Activated naive CD8-positive, alpha-beta T cell treated with anti-CD3 and anti-CD28 coated beads, Interleukin-2, amount 50 U/mL, for 16 hours (primary cell): ENCODE data around the gene PSMC4.
"Not testable (repeated sequence)": the region's sequence is repeated elsewhere in the genome, so short reads cannot be mapped to it uniquely, and the experiment has no call there.

Experiments used
- DNase-seq: peaks from one replicate; pipeline ENCODE4 v3.0.0-alpha.2; 2020; ENCODE audit warnings: low read depth, low spot score

The PSMC4 gene

DNA sequence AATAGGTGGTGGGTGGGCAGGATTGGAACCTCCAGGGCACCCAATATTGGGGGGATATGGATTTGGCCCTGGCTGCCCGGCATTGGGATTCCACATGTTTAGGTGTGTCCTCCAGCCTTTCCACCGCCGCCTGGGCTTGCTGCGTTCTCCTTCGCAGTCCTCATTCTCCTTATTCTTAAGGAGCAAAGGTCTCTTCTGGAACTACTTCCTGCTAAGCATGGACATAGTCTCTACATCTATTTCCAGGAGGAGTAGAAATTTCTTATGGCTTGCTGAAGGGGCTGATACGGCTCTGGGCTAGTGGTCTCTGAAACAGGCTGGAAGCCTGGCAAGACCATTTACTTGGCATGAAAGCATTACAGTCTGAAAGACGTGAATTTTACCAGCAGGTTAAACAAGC, 27.4 kb upstream of the PSMC4 start:
- DNase-seq = no peak

DNA sequence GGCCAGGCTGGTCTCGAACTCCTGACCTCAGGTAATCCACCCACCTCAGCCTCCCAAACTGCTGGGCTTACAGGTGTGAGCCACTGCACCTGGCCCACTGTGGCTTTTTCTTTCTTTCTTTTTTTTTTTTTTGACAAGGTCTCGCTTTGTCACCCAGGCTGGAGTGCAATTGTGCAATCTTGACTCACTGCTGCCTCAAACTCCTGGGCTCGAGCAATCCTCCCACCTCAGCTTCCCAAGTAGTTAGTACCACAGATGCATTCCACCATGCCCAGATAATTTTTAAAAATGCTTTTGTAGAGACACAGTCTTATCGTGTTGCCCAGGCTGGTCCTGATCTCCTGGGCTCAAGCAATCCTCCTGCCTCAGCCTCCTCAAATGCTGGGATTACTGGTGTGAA, 24.4 kb upstream of the PSMC4 start:
- DNase-seq = no peak

DNA sequence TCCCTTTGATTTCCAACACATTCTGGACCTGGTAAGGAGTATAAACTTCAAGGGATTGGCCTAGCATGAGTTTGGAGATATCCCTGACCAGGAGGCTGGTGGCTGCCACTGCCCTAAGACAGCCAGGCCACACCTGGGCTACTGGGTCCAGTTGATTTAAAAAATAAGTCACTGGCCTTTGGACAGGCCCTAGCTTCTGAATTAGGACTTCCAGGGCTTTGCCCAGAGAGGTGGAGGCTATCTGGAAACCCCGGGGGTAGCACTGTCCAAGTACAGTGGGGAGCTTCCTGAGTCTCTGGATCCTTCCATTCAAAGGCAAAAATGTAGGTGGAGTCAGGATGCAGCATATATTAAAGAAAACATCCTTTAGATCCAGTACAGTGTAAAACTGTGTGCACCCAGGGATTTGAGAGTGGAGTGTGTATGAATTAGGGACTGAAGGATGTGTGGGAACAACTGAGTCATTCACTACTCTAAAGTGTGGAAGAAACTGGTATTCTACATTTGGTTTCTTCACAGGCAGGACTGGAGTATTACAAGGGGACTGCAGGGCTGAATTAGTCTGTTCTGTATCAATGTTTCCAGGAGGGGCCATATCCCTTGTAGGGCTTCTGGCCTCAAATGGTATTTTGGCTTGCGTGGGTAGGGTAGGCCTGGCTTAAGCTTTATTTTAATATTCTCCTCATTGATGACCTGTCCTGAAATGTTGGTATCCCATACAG, 21.8 kb upstream of the PSMC4 start:
- no peak for DNase-seq

DNA sequence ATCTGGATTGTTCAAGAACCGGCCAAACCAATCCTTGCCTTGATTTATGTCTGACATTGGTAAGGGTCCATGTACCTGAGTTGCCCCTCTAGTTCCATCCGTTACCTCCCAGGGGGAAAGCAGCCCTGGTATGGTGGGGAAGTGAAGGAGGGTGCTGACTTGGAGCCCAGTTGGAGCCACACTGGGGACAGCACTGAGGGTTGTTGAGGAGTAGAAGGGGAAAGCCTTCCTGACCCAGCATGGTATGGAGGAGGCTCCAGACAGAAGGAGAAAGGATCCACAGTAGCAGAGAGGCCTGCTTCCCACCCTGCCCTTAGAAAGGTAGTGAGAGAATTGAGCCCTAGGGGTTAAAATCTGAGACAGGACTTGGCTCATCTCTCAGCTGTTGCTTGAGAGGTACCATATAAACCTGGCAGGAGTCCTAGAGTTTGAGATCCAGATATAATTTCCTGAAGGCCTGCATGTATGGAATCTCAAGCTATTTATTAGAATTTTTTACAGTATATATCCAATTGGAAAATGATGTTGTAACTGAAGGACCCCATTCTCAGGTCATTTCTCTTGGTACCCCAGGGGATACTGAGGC, 19.8 kb upstream of the PSMC4 start:
- DNase-seq = no peak

DNA sequence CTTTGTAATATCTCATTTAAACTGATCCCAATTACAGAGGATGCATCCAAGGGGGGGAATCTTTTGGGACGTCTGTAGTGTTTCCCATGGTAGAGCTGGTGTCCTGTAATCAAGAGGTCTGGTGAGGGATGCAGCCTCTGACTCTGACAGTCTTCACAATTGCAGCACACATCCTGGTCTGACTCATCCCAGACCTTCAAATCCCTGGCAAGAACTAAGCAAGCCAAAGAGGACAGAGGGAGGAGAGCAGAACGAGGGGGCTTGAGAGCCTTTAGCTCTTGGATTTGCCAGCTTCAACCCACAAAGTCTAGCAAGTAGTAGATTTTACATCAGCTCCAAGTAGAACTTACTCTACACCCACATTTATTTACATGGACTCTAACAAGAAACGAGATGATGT, 19.3 kb upstream of the PSMC4 start:
- no peak for DNase-seq

DNA sequence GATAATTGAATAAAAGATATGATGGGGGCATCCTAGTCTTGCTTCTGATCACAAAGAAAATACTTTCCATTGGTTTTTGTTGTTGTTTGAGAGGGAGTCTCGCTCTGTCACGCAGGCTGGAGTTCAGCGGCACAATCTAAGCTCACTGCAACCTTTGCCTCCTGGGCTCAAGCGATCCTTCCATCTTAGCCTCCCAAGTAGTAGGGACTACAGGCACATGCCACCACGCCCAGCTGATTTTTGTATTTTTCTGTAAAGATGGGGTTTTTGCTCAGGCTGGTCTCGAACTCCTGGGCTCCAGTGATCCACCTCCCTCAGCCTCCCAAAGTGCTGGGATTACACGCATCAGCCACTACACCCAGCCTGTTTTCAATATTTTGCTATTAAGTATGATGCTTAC, 17.1 kb upstream of the PSMC4 start:
- no peak for DNase-seq

DNA sequence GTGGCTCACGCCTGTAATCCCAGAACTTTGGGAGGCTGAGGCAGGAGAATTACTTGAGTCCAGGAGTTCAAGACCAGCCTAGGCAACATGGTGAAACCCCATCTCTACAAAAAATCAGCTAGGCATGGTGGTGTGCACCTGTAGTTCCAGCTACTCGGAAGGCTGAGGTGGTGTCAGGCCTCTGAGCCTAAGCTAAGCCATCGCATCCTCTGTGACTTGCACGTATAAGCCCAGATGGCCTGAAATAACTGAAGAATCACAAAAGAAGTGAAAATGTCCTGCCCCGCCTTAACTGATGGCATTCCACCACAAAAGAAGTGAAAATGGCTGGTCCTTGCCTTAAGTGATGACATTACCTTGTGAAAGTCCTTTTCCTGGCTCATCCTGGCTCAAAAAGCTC, 13.1 kb upstream of the PSMC4 start:
- not testable (repeated sequence) for DNase-seq

DNA sequence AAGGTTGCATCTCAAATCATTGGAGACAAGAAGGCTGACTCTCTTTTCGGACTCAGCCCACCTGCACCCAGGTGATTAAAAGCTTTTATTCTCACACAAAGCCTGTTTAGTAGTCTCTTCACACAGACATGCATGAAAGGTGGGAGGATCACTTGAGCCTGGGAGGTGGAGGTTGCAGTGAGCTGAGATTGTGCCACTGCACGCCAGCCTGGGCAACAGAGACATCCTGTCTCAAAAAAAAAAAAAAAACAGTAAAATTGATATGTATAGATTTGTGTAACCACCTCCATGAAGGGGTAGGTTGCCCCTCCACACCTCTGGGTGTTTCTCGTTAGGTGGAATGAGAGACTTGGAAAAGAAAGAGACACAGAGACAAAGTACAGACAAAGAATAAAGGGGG, 12.0 kb upstream of the PSMC4 start:
- not testable (repeated sequence) for DNase-seq

DNA sequence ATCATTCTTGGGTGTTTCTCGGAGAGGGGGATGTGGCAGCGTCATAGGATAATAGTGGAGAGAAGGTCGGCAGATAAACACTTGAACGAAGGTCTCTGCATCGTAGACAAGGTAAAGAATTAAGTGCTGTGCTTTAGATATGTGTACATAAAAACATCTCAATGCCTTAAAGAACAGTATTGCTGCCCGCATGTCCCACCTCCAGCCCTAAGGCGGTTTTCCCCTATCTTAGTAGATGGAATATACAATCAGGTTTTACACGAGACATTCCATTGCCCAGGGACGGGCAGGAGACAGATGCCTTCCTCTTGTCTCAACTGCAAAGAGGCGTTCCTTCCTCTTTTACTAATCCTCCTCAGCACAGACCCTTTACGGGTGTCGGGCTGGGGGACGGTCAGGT, 11.6 kb upstream of the PSMC4 start:
- DNase-seq = not testable (repeated sequence)

DNA sequence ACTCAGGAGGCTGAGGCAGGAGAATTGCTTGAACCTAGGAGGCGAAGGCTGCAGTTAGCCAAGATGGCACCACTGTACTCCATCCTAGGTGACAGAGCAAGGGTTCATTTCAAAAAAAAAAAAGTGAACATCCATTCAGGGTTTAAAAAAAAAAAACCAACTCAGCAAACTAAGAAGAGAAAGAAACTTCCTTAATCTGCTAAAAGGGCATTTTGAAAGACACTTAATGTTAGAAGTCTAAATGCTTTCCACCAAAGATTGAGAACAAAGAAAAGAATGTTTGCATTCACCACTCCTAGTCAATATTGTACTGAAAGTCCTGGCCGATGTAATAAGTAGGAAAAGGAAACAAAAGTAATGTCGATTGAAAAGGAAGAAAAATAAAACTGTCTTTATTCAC, 7.1 kb upstream of the PSMC4 start:
- DNase-seq = no peak

DNA sequence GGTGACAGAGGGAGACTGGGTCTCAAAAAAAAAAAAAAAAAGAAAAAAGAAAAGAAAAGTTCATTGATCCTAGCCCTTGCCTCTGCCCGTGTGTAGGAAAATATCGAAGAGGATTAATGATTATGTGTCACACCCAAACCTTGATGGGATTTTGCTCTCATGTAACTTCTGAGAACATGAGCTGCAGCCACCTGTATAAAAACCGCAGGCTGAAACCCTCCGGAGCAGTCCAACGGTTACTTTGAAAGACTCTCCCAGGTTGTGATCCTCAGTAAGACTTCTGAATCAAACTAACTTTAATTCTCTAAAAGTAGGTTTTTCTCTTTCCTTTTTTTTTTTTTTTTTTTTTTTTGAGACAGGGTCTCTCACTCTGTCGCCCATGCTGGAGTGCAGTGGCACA, 4.3 kb upstream of the PSMC4 start:
- DNase-seq = no peak

DNA sequence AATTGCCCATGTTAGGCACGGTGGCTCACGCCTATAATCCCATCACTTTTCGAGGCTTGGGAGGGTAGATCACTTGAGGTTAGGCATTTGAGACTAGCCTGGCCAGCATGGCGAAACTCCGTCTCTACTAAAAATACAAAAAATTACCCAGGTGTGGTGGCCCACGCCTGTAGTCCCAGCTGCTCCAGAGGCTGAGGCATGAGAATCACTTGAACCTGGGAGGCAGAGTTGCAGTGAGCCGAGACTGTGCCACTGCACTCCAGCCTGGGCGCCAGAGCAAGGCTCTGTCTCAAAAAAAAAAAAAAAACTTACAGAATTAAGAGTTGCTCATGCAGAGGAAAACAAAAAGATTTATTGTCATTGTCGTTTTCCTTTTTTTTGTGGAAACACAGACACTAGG, 3.4 kb upstream of the PSMC4 start:
- DNase-seq = no peak

DNA sequence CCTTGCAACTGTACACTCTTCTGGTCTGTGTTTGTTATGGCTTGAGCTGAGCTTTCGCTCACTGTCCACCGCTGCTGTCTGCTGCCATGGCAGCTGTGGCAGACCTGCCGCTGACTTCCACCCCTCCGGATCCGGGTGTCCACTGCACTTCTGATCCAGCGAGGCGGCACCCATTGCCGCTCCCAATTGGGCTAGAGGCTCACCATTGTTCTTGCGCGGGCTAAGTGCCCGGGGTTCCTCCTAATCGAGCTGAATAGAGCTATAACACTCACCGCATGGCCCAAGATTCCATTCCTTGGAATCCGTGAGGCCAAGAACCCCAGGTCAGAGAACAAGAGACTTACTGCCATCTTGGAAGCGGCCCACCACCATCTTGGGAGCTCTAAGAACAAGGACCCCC, 2.2 kb upstream of the PSMC4 start:
- no peak for DNase-seq

DNA sequence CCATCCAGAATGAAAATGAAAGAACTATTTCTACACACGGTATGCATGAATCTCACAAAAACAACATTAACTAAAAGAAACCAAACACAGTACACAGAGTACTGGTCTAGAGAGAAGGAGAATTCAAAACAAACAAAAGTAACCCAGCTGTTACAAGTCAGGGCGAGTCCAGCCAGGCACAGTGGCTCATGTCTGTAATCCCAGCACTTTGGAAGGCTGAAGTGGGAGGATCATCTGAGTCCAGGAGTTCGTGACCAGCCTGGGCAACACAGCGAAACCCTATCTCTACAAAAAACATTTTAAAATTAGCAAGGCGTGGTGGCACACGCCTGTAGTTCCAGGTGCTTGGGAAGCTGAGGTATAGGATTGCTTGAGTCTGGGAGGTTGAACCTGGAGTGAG, 1.7 kb upstream of the PSMC4 start:
- DNase-seq = no peak

DNA sequence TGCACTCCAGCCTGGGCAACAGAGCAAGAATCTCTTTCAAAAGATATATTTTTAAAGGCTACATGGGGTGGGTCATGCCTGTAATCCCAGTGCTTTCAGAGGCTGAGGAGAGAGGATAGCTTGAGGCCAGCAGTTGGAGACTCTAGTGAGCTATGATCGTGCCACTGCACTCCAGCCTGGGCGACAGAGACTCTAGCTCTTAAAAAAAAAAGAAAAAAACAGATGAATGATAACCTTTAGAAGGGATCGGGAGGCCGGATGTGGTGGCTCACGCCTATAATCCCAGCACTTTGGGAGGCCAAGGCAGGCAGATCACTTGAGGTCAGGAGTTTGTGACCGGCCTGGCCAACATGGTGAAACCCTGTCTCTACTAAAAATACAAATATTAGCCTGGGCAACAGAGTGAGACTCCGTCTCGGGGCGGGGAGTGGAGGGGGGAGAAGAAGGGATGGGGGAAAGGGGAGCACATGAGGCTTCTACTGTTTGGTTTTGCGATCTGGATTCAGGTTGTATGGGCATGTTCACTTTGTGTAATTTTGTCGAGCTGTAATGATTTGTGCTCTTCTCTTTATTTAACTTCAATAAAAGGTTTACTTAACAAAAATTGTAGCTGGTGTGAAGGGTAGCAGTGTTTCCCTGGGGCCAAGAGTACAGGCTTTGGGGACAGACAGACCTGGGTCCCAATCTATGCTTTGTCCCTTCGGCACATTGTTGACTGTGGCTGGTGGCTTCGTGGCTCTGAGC, 1.1 kb upstream of the PSMC4 start:
- DNase-seq = no peak

DNA sequence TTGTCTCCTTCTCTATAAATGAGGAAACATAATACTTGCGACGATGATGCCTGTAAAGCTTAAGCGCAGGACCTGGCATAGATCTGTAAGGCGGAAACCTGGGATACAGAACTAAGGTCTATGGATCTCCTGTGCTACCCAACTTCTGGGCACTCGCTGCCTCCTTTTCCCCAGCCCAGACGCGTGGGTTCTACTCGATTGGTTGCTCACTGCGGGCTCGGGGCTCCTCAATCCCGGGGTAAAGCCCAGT, 615 bp upstream of the PSMC4 start:
- DNase-seq = no peak

DNA sequence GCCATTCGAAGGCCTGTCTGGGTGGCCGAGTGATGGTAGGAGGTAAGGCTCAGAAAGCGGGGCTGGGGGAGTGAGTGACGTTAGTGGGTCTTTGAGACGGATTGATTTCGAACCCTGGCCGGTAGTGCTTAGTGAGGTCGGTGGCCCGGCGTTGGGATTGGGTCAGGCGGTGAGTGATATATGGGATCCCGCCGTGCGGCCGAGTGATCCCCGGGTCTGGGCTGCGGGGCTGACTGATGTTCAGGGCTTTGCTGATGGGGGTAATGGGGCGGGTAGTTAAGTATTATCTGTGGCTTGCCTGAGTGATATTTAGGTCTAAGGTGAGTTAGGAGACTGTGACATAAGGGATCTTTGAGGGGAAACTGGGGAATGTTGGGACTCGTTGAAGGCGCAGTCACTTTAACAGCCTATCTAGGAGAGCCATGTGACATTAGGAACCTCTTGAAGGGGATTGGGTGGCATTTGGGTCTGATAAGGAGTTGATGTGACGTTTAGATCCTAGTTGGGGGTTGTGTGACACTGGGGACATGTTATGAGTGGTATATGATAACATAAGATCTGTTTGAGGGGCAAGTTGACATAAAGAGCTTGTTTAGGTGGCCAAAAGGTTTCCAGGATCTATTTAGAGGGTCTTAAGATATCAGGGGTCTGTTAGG, 543 bp downstream of the PSMC4 start:
- DNase-seq = no peak

DNA sequence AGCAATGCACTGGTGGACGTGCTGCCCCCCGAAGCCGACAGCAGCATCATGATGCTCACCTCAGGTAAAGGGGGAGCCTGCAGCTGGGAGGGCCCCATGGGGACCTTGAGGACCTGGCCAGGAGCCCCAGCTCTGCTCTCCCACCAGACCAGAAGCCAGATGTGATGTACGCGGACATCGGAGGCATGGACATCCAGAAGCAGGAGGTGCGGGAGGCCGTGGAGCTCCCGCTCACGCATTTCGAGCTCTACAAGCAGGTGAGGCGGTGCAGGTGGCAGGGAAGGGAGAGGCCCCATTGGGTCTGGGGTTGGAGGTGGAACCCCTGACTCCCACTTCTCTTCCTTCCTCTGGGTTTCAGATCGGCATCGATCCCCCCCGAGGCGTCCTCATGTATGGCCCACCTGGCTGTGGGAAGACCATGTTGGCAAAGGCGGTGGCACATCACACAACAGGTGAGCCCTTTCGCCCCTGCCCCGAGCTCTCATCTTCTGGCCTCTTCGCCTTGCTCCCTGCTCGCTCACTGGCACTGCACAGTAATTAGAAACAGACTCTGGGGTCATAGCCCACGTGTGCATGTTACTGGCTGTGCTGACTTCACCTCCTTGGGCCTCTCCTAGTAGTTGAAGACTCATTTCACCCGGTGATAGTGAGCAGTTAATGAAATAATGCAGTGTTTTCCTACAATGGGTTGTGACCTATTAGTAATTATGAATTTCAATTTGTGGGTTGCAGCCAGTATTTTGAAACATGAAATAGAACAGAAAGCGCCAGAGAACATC, 3.6 kb downstream of the PSMC4 start:
- no peak for DNase-seq

DNA sequence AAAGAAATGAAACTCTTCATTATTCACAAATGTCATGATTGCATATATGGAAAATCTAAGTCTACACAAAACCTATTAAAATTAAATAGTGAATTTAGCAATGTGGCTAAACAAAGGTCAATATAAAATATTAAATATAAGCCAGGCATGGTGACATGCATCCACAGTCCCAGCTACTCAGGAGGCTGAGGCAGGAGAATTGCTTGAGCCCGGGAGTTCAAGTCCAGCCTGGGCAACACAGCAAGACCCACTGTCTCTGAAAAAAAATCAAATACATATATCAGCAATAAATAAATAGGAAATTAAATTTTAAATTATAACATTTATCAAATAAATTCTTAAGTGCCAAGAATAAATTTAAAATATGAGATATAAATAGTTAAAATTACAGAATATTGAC, 11.9 kb downstream of the PSMC4 start:
- no peak for DNase-seq

DNA sequence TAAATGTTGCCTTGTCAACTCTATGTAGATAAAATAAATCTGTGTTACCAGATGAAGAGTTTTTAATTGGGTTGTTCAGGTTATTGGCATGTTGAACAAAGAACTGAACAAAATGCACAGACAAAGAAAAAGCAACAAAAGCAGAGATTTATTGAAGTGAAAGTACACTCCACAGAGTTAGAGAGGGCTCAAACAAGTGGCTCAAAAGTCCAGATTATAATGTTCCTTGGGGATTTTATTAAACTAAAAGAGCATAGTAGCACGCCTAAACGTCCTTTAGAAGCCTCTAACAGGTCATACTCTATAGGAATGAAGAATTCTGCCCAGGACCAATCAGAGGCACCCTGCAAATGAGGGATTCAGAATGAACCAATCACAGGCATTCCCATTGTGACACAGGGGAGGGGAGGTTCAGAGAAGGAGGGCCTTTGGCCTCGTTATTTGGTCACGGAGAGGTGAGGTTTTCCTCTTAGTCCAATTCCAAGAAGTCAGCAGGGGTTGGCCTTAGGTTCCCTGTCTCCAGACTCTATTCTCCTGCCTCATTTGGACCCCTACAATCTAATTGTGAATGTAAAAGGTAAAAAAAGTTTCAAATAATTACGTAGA, 12.8 kb downstream of the PSMC4 start:
- DNase-seq = no peak

DNA sequence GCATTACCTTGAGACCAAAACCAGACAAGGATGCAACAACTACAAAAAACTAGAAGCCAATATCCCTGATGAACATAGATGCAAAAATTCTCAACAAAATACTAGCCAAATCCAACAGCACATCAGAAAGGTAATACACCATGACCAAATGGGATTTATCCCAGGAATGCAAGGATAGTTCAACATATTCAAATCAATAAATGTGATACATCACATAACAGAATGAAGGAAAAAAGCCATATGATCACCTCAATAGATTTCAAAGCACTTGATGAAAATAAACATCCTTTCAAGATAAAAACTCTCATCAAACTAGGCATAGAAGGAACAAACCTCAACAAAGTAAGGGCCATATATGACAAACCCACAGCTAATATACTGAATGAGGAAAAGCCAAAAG, 15.7 kb downstream of the PSMC4 start:
- no peak for DNase-seq

DNA sequence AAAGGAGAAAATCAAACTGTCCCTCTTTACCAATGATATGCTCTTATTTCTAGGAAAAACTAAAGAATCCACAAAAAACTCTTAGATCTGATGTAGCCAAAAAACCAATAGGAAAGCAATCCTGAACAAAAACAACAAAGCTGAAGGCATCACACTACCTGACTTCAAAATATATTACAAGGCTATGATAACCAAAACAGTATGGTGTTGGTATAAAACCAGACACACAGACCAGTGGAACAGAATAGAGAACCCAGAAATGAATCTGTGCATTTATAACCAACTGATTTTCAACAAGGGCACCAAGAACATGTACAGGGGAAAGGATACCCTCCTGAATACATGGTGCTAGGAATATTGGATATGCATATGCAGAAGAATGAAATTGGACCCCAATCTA, 16.2 kb downstream of the PSMC4 start:
- no peak for DNase-seq
